ENCODE measurements around the gene CGB7.

GRCh38 chr19:49071860-49072547 lies 14.5 kb upstream of the CGB7 start:
- TF ChIP-seq CTCF (IDR thresholded peaks at IDR 0.05 in 8 of 11, conservative IDR thresholded peaks at IDR 0.05 in 3 of 11), result no peak
- TF ChIP-seq POLR2AphosphoS5 (IDR thresholded peaks at IDR 0.05), result no peak
